HCT116 (cell line): Measurements from ENCODE around the gene TERF2IP. TPM values are rescaled to one million over a fixed set of nuclear protein-coding genes. Genes with fewer than 3 reads are reported as not detected.
A peak's percentile ranks its signal among the peaks of the same experiment; 100 is the strongest.

Experiments
- ATAC-seq: fragments of 200-7000 bp; cut with Tn5 transposase; 2 replicates; pipeline ENCODE4 v1.9.1; 2020; ENCODE audit warnings: mild to moderate bottlenecking, moderate library complexity
- BruUV-seq: library from RNA; stranded (reverse); fragments of 400-500 nt; replicated peaks from 2 replicates; lab custom pipeline; 2021; lab: Mats Ljungman, UMichigan
- CTCF ChIA-PET: fragments of 300-600 bp; sonication (Branson Sonifier 250); formaldehyde crosslinking; loops from one replicate; lab custom pipeline; 2021; ENCODE audit warnings: antibody characterized with exemption; lab: Charles Lee
- POLR2A ChIA-PET: fragments of 300-600, 350-600 bp; sonication (Branson Sonifier 250); formaldehyde crosslinking; loops from one replicate; lab custom pipeline; 2021; ENCODE audit warnings: antibody characterized with exemption; lab: Charles Lee
- RAD21 ChIA-PET, 2 experiments: fragments of 300-600 bp; sonication (Branson Sonifier 250); formaldehyde crosslinking; loops; one replicate each; lab custom pipeline; 2023; ENCODE audit warnings: low total read pairs in 2 of 2; ENCODE audit not compliant: uncharacterized antibody in 2 of 2, unreplicated experiment in 2 of 2, low non-redundant PET in 1 of 2; lab: Charles Lee
- DNase-seq: peaks from one replicate; pipeline ENCODE4 v3.0.0-alpha.2; 2010; ENCODE audit warnings: low read depth, low spot score
- H2AFZ ChIP-seq: fragments of 200-600 bp; shearing (Covaris generic), sonication (generic); 2 replicates; pipeline ENCODE4 v1.6.1; 2017; ENCODE audit warnings: low read depth, mixed run types, mixed read lengths, antibody characterized with exemption, low read length; ENCODE audit not compliant: poor library complexity, severe bottlenecking
- H3K27ac ChIP-seq: 2 replicates; pipeline ENCODE4 v1.5.1; 2012; ENCODE audit warnings: low read depth, low read length
- H3K27me3 ChIP-seq: fragments of 200-600 bp; sonication (generic); 2 replicates; pipeline ENCODE4 v1.6.1; 2016; ENCODE audit warnings: mixed run types, low read length, mixed read lengths; ENCODE audit not compliant: insufficient read depth
- H3K36me3 ChIP-seq, 2 experiments: fragments of 200-500 bp in 1 of 2; fragments of 200-600 bp in 1 of 2; sonication (Bioruptor generic) in 1 of 2; sonication (generic) in 1 of 2; 2 replicates each; pipeline versions ENCODE4 v1.5.1 to v1.6.1; 2014 to 2016; ENCODE audit warnings: low read length in 2 of 2, inconsistent platforms in 1 of 2, mixed read lengths in 1 of 2, mixed run types in 1 of 2; ENCODE audit not compliant: insufficient read depth in 2 of 2, control insufficient read depth in 1 of 2
- H3K4me1 ChIP-seq, 2 experiments: fragments of 200-600 bp in 1 of 2; sonication (generic) in 1 of 2; 2 replicates each; pipeline versions ENCODE4 v1.5.1 to v1.6.1; 2012 to 2017; ENCODE audit warnings: low read length in 2 of 2, inconsistent platforms in 1 of 2, mild to moderate bottlenecking in 1 of 2, mixed read lengths in 1 of 2, mixed run types in 1 of 2, moderate library complexity in 1 of 2; ENCODE audit not compliant: insufficient read depth in 2 of 2, control insufficient read depth in 1 of 2
- H3K4me2 ChIP-seq: fragments of 200-600 bp; sonication (generic); 2 replicates; pipeline ENCODE4 v1.6.1; 2017; ENCODE audit warnings: mixed run types, low read length, mixed read lengths
- H3K4me3 ChIP-seq, 2 experiments: fragments of 200-600 bp in 1 of 2; sonication (generic) in 1 of 2; replicated peaks in 1 of 2; 2 replicates each; pipeline ENCODE4 v1.5.1; 2011 to 2016; ENCODE audit warnings: low read length in 2 of 2, control low read depth in 1 of 2, low read depth in 1 of 2, mild to moderate bottlenecking in 1 of 2, mixed read lengths in 1 of 2, mixed run types in 1 of 2
- H3K79me2 ChIP-seq: fragments of 200-600 bp; sonication (generic); 2 replicates; pipeline ENCODE4 v1.6.1; 2017; ENCODE audit warnings: mild to moderate bottlenecking, mixed run types, low read length, moderate library complexity, mixed read lengths; ENCODE audit not compliant: insufficient read depth
- H3K9ac ChIP-seq: fragments of 200-600 bp; sonication (generic); 2 replicates; pipeline ENCODE4 v1.6.1; 2016; ENCODE audit warnings: low read length, mixed read lengths
- H3K9me2 ChIP-seq: fragments of 200-600 bp; sonication (generic), shearing (Covaris generic); 2 replicates; pipeline ENCODE4 v1.6.1; 2017; ENCODE audit warnings: mixed run types, mild to moderate bottlenecking, moderate library complexity; ENCODE audit not compliant: insufficient read depth
- H3K9me3 ChIP-seq, 2 experiments: fragments of 200-500 bp in 1 of 2; fragments of 200-600 bp in 1 of 2; sonication (Bioruptor generic) in 1 of 2; sonication (generic) in 1 of 2; 2 replicates each; pipeline ENCODE4 v1.6.1; 2014 to 2017; ENCODE audit warnings: low read length in 2 of 2, mixed read lengths in 2 of 2, inconsistent platforms in 1 of 2, low read depth in 1 of 2, mild to moderate bottlenecking in 1 of 2, mixed run types in 1 of 2, moderate library complexity in 1 of 2; ENCODE audit not compliant: control insufficient read depth in 1 of 2, insufficient read depth in 1 of 2
- H4K20me1 ChIP-seq: fragments of 200-600 bp; sonication (generic), shearing (Covaris generic); 2 replicates; pipeline ENCODE4 v1.6.1; 2017; ENCODE audit warnings: mixed run types, mild to moderate bottlenecking, moderate library complexity; ENCODE audit not compliant: insufficient read depth
- CEBPB ChIP-seq: IDR thresholded peaks from 2 replicates; pipeline ENCODE4 v1.6.1; 2012; ENCODE audit warnings: low read depth
- ELF1 ChIP-seq: IDR thresholded peaks from 2 replicates; pipeline ENCODE4 v1.6.1; 2012; ENCODE audit warnings: low read depth, borderline replicate concordance
- FOSL1 ChIP-seq: IDR thresholded peaks from 2 replicates; pipeline ENCODE4 v1.6.1; 2012; ENCODE audit warnings: low read depth
- JUND ChIP-seq: IDR thresholded peaks from 2 replicates; pipeline ENCODE4 v1.6.1; 2012
- POLR2AphosphoS5 ChIP-seq: IDR thresholded peaks from 2 replicates; pipeline ENCODE4 v1.6.1; 2011; ENCODE audit warnings: mild to moderate bottlenecking, low read depth, low read length, moderate library complexity
- RAD21 ChIP-seq: IDR thresholded peaks from 2 replicates; pipeline ENCODE4 v1.6.1; 2012; ENCODE audit warnings: low read depth, mild to moderate bottlenecking
- SIN3A ChIP-seq: IDR thresholded peaks from 2 replicates; pipeline ENCODE4 v1.6.1; 2012; ENCODE audit warnings: low read depth
- SRF ChIP-seq: IDR thresholded peaks from 2 replicates; pipeline ENCODE4 v1.6.1; 2012; ENCODE audit warnings: low read depth
- YY1 ChIP-seq: IDR thresholded peaks from 2 replicates; pipeline ENCODE4 v1.6.1; 2011; ENCODE audit warnings: low read length, low read depth, moderate library complexity, mild to moderate bottlenecking; ENCODE audit not compliant: insufficient replicate concordance; ENCODE audit errors: extremely low read depth
- ZFX ChIP-seq: fragments of 450-650 bp; IDR thresholded peaks from 2 replicates; pipeline ENCODE4 v1.6.1; 2017
- intact Hi-C: fragments of 100-400 bp; cut with micrococcal nuclease; formaldehyde crosslinking; loops from 2 replicates; pipeline ENCODE4 v1.10.0; 2022
- total RNA-seq: library from RNA; stranded (reverse); gene quantifications from one replicate; pipeline ENCODE4 v1.2.1, GENCODE V29; 2021; ENCODE audit not compliant: unreplicated experiment
- TF ChIP-seq, protein P1 (sequence below), 3 experiments: fragments of 200-600 bp in 1 of 3; sonication (generic) in 1 of 3; IDR thresholded peaks in 2 of 3; conservative IDR thresholded peaks in 1 of 3; 2 replicates each; pipeline ENCODE4 v1.5.1; 2012 to 2017; ENCODE audit warnings: low read depth in 2 of 3, low read length in 2 of 3, antibody characterized with exemption in 1 of 3, borderline replicate concordance in 1 of 3, control low read depth in 1 of 3, mild to moderate bottlenecking in 1 of 3, mixed read lengths in 1 of 3, mixed run types in 1 of 3, moderate library complexity in 1 of 3; ENCODE audit not compliant: insufficient read depth in 1 of 3
- TF ChIP-seq, protein P2 (sequence below): IDR thresholded peaks from 2 replicates; pipeline ENCODE4 v1.6.1; 2012

The TERF2IP gene
- total RNA-seq, 1 experiment from 2014 or later: 36.4 TPM

DNA sequence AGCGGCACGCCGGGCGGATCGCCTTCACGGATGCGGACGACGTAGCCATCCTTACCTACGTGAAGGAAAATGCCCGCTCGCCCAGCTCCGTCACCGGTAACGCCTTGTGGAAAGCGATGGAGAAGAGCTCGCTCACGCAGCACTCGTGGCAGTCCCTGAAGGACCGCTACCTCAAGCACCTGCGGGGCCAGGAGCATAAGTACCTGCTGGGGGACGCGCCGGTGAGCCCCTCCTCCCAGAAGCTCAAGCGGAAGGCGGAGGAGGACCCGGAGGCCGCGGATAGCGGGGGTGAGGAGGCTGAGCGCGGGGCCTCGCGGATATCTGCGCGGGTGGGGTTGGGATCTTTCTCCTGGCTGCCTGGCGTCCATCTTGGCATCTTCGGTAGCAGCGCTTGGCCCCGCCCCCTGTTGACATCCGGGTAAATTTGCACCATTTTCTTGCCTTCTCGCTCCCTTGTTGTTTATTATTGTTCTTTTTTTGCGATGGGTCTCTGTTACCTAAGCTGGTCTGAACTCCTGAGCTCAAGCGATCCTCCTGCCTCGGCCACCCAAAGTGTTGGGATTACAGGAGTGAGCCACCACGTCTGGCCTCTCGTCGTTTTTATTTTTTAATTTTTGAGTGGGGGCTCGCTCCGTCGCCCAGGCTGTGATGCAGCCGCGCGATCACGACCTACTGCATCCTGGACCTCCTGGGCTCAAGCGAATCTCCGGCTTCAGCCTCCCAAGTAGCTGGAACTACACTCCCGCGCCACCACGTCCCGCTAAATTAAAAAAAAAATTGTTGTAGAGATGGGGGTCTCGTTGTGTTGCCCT lies 898 bp downstream of the TERF2IP start:
- Histone ChIP-seq H3K79me2 (peaks cover 95% of the 10 kb centered on the region), H3K27ac (peak overlapping the region; percentile 89), H3K4me2 (peak overlapping the region; percentile 91), H3K9me3 (no peaks in the 10 kb centered on the region), H3K4me3 (peak overlapping the region; percentile 90 to 94), H3K4me1 (peaks cover 8 to 28% of the 10 kb centered on the region in 2 experiments), H4K20me1 (peaks cover 15% of the 10 kb centered on the region; the same call in 1 of the 2 replicates), H2AFZ (peak overlapping the region; percentile 49), H3K9ac (peak overlapping the region; percentile 99), H3K9me2 (no peaks in the 10 kb centered on the region), H3K36me3 (peaks cover 5 to 18% of the 10 kb centered on the region in 2 experiments; a peak in 2 of 4 replicates), H3K27me3 (no peaks in the 10 kb centered on the region)
- BruUV-seq: no TSS peak
- ChIA-PET RAD21 (interaction anchor here (1.1 to 2.3 kb wide), 2 partner anchors 116 kb away, joined by 4 to 8 read pairs; no protein-coding TSS in a partner anchor), CTCF (interaction anchor here (1.3 to 1.6 kb wide), 2 partner anchors 116 to 131 kb away, joined by 3 to 5 read pairs; no protein-coding TSS in a partner anchor), POLR2A (interaction anchor here (1.0 to 1.6 kb wide), 5 partner anchors 16 to 1523 kb away, joined by 3 to 12 read pairs (median 3); partner anchors contain the start of gene ADAT1)
- peak; percentile 48 for DNase-seq
- intact Hi-C loops: no loop called here
- ATAC-seq: peak; percentile 45
- no peak for TF ChIP-seq RAD21
- TF ChIP-seq SIN3A: no peak
- no peak for TF ChIP-seq JUND
- TF ChIP-seq, protein P1, sequence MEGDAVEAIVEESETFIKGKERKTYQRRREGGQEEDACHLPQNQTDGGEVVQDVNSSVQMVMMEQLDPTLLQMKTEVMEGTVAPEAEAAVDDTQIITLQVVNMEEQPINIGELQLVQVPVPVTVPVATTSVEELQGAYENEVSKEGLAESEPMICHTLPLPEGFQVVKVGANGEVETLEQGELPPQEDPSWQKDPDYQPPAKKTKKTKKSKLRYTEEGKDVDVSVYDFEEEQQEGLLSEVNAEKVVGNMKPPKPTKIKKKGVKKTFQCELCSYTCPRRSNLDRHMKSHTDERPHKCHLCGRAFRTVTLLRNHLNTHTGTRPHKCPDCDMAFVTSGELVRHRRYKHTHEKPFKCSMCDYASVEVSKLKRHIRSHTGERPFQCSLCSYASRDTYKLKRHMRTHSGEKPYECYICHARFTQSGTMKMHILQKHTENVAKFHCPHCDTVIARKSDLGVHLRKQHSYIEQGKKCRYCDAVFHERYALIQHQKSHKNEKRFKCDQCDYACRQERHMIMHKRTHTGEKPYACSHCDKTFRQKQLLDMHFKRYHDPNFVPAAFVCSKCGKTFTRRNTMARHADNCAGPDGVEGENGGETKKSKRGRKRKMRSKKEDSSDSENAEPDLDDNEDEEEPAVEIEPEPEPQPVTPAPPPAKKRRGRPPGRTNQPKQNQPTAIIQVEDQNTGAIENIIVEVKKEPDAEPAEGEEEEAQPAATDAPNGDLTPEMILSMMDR (IDR thresholded peaks at IDR 0.05 in 2 of 3, conservative IDR thresholded peaks at IDR 0.05 in 1 of 3; ENCODE audit: borderline replicate concordance in 1 of 3, insufficient read depth in 1 of 3, low read depth in 2 of 3, low read length in 2 of 3): no peak
- TF ChIP-seq SRF: no peak
- TF ChIP-seq ZFX: peak; percentile 86
- no peak for TF ChIP-seq ELF1
- TF ChIP-seq CEBPB: no peak
- TF ChIP-seq POLR2AphosphoS5: peak; percentile 57; the same call in 1 of the 2 replicates
- TF ChIP-seq YY1: peak; percentile 91
- TF ChIP-seq, protein P2, sequence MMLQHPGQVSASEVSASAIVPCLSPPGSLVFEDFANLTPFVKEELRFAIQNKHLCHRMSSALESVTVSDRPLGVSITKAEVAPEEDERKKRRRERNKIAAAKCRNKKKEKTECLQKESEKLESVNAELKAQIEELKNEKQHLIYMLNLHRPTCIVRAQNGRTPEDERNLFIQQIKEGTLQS: no peak
- TF ChIP-seq FOSL1: no peak
- TF ChIP-seq, all 23 proteins: peak for 3
